Mesenchymal stem cell (in vitro differentiated cells and primary cell): ENCODE measurements around the gene STXBP2.

Experiments used
- DNase-seq: peaks from one replicate; pipeline ENCODE4 v3.0.0-alpha.2; 2013
- H2AFZ ChIP-seq: one replicate; pipeline ENCODE4 v1.6.1; 2013; ENCODE audit warnings: low read depth, mild to moderate bottlenecking, control low read depth, inconsistent platforms, low read length, moderate library complexity
- H2AK5ac ChIP-seq: 2 replicates; pipeline ENCODE4 v1.6.1; 2013; ENCODE audit warnings: low read length, moderate library complexity, mild to moderate bottlenecking, inconsistent platforms; ENCODE audit not compliant: severe bottlenecking
- H2BK120ac ChIP-seq: one replicate; pipeline ENCODE4 v1.6.1; 2013; ENCODE audit warnings: low read depth, mild to moderate bottlenecking, inconsistent platforms, low read length, moderate library complexity
- H2BK12ac ChIP-seq, 2 experiments: one replicate each; pipeline ENCODE4 v1.6.1; 2013; ENCODE audit warnings: inconsistent platforms in 2 of 2, low read length in 2 of 2, mild to moderate bottlenecking in 2 of 2, moderate library complexity in 2 of 2, control low read depth in 1 of 2
- H2BK15ac ChIP-seq: one replicate; pipeline ENCODE4 v1.6.1; 2013; ENCODE audit warnings: mild to moderate bottlenecking, low read depth, inconsistent platforms; ENCODE audit not compliant: poor library complexity, severe bottlenecking
- H2BK5ac ChIP-seq: 2 replicates; pipeline ENCODE4 v1.6.1; 2013; ENCODE audit warnings: low read depth, mild to moderate bottlenecking, low read length, control low read depth, inconsistent platforms; ENCODE audit not compliant: poor library complexity, severe bottlenecking
- H3K14ac ChIP-seq, 2 experiments: one replicate each; pipeline ENCODE4 v1.6.1; 2013; ENCODE audit warnings: inconsistent platforms in 2 of 2, low read length in 2 of 2, control low read depth in 1 of 2, mild to moderate bottlenecking in 1 of 2, moderate library complexity in 1 of 2
- H3K18ac ChIP-seq, 2 experiments: one replicate each; pipeline ENCODE4 v1.6.1; 2013; ENCODE audit warnings: inconsistent platforms in 2 of 2, low read length in 2 of 2, control low read depth in 1 of 2, low read depth in 1 of 2, mild to moderate bottlenecking in 1 of 2
- H3K23ac ChIP-seq, 2 experiments: one replicate each; pipeline ENCODE4 v1.6.1; 2013; ENCODE audit warnings: inconsistent platforms in 2 of 2, low read length in 2 of 2, mild to moderate bottlenecking in 2 of 2, moderate library complexity in 2 of 2, control low read depth in 1 of 2
- H3K27ac ChIP-seq: 2 replicates; pipeline ENCODE4 v1.5.1; 2013; ENCODE audit warnings: mild to moderate bottlenecking, moderate library complexity, low read length, control low read depth, inconsistent platforms; ENCODE audit not compliant: poor library complexity, severe bottlenecking
- H3K27me3 ChIP-seq, 2 experiments: 2 replicates each; pipeline versions ENCODE4 v1.6.1 to v1.7.0; 2013; ENCODE audit warnings: low read length in 2 of 2, mild to moderate bottlenecking in 2 of 2, moderate library complexity in 2 of 2, control low read depth in 1 of 2, inconsistent platforms in 1 of 2; ENCODE audit not compliant: control insufficient read depth in 1 of 2, insufficient read depth in 1 of 2
- H3K36me3 ChIP-seq, 2 experiments: 2 replicates each; pipeline versions ENCODE4 v1.6.1 to v1.7.0; 2013; ENCODE audit warnings: low read length in 2 of 2, control low read depth in 1 of 2, inconsistent platforms in 1 of 2, low read depth in 1 of 2, mild to moderate bottlenecking in 1 of 2; ENCODE audit not compliant: insufficient read depth in 2 of 2, control insufficient read depth in 1 of 2
- H3K4ac ChIP-seq, 2 experiments: one replicate each; pipeline ENCODE4 v1.6.1; 2013; ENCODE audit warnings: inconsistent platforms in 2 of 2, low read length in 2 of 2, mild to moderate bottlenecking in 2 of 2, moderate library complexity in 2 of 2, control low read depth in 1 of 2, low read depth in 1 of 2
- H3K4me1 ChIP-seq: 2 replicates; pipeline ENCODE4 v1.6.1; 2013; ENCODE audit warnings: low read depth, low read length, control low read depth; ENCODE audit not compliant: control insufficient read depth, insufficient read depth
- H3K4me2 ChIP-seq: 2 replicates; pipeline ENCODE4 v1.6.1; 2013; ENCODE audit warnings: low read length, mild to moderate bottlenecking, inconsistent platforms; ENCODE audit not compliant: poor library complexity, severe bottlenecking
- H3K4me3 ChIP-seq, 2 experiments: 2 replicates each; pipeline versions ENCODE4 v1.5.1 to v1.7.0; 2013; ENCODE audit warnings: low read length in 2 of 2, mild to moderate bottlenecking in 2 of 2, control low read depth in 1 of 2, low read depth in 1 of 2; ENCODE audit not compliant: insufficient read depth in 1 of 2
- H3K79me1 ChIP-seq: replicated peaks from 2 replicates; pipeline ENCODE4 v1.6.1; 2013; ENCODE audit warnings: mild to moderate bottlenecking, control low read depth, low read length, inconsistent platforms; ENCODE audit not compliant: poor library complexity, severe bottlenecking
- H3K9ac ChIP-seq: 2 replicates; pipeline ENCODE4 v1.7.0; 2013; ENCODE audit warnings: mild to moderate bottlenecking, low read length, moderate library complexity
- H3K9me3 ChIP-seq: 2 replicates; pipeline ENCODE4 v1.7.0; 2013; ENCODE audit warnings: mild to moderate bottlenecking, low read length; ENCODE audit not compliant: control insufficient read depth
- H4K8ac ChIP-seq: one replicate; pipeline ENCODE4 v1.6.1; 2013; ENCODE audit warnings: inconsistent platforms, mild to moderate bottlenecking, low read length, moderate library complexity
- H4K91ac ChIP-seq: one replicate; pipeline ENCODE4 v1.6.1; 2013; ENCODE audit warnings: mild to moderate bottlenecking, low read length, inconsistent platforms
- WGBS: methylation state at CpG from one replicate; pipeline ENCODE4 v1.1.7; 2013; ENCODE audit warnings: mixed read lengths; 5-methylcytosine and 5-hydroxymethylcytosine counted together

STXBP2 gene

DNA sequence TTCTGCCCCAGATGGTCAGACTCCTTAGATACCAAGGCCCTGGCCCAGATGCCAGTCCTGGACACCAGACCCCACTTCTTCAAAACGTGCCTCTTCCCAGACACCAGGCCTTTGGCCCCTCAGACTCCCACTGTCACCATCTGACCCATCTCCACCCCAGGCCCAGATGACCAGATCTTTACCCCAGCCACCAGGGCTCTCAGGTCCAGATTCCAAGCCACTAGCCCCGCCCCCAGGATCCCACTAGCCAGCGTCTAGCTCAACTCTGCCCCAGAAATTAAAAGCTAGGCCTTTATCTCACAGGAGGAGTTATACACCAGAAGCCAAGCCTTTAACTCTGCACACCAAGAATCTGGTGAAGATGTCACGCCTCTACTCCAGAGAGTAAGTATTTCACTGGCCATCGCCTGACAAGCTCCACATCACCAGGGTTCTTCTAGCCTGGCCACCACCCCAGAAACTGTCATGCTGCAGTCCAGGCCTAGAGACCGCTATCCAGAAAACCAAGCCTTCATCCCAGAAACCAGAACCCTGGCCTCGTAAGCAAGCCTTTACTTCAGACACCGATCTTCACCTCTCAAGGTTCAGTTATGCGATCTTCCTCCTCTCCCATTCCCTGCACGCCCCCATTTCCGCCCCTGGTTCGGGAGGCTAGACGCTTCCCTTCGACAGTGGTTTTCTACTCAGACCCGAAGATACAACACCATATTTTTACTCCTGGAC lies 8.2 kb upstream of the STXBP2 start:
- Histone ChIP-seq H3K18ac (peak overlapping the region; percentile 11 to 75), H3K4me3 (peak overlapping the region; percentile 89 to 100), H3K9ac (peak overlapping the region; percentile 99), H4K8ac (peak overlapping the region; percentile 63), H4K91ac (no peak overlapping the region), H2BK12ac (no peak overlapping the region), H2BK15ac (no peak overlapping the region), H3K4me2 (peak overlapping the region; percentile 76), H3K9me3 (no peaks in the 10 kb centered on the region), H2AK5ac (no peak overlapping the region), H3K27me3 (no peaks in the 10 kb centered on the region), H3K23ac (peak overlapping the region in 1 of 2 experiments; percentile 34), H2BK120ac (no peak overlapping the region), H2BK5ac (no peak overlapping the region), H3K79me1 (peaks cover 59% of the 10 kb centered on the region), H3K27ac (no peak overlapping the region), H3K36me3 (peaks cover 17 to 62% of the 10 kb centered on the region in 2 experiments), H3K14ac (peak overlapping the region in 1 of 2 experiments; percentile 49), H3K4me1 (peaks cover 30% of the 10 kb centered on the region), H2AFZ (peak overlapping the region; percentile 15), H3K4ac (peak overlapping the region in 1 of 2 experiments; percentile 89)
- 5% methylated on average over 15 of the region's 15 CpGs for WGBS
- peak; percentile 9 for DNase-seq

- no peak within 1 kb of the TSS for H2BK15ac ChIP-seq
- peak within 1 kb of the TSS in 1 of 2 experiments; percentile 89 for H3K4ac ChIP-seq
- peak within 1 kb of the TSS; percentile 67 to 75 for H3K18ac ChIP-seq
- peak within 1 kb of the TSS; percentile 97 for H3K4me2 ChIP-seq
- peaks cover 12 to 57% of the 10 kb centered on the region in 2 experiments for H3K36me3 ChIP-seq
- H3K4me3 ChIP-seq, result peak within 1 kb of the TSS; percentile 89 to 100
- peaks cover 57% of the 10 kb centered on the region for H3K79me1 ChIP-seq
- peak within 1 kb of the TSS in 1 of 2 experiments; percentile 49 for H3K14ac ChIP-seq
- peaks cover 30% of the 10 kb centered on the region for H3K4me1 ChIP-seq
- H3K9me3 ChIP-seq, result no peaks in the 10 kb centered on the region
- no peak within 1 kb of the TSS for H2BK12ac ChIP-seq
- H3K9ac ChIP-seq, result peak within 1 kb of the TSS; percentile 99
- H3K27me3 ChIP-seq, result no peaks in the 10 kb centered on the region
- peak within 1 kb of the TSS in 1 of 2 experiments; percentile 34 for H3K23ac ChIP-seq
- no peak within 1 kb of the TSS for H3K27ac ChIP-seq
- H2BK5ac ChIP-seq, result no peak within 1 kb of the TSS
- H4K91ac ChIP-seq, result no peak within 1 kb of the TSS
- H2AK5ac ChIP-seq, result peak within 1 kb of the TSS; percentile 84
- peak within 1 kb of the TSS; percentile 98 for H4K8ac ChIP-seq
- peak within 1 kb of the TSS; percentile 30 for H2BK120ac ChIP-seq
- DNase-seq, result peak; percentile 99
- WGBS, result under 1% methylated on average over 40 of the region's 40 CpGs
- H2AFZ ChIP-seq, result peak within 1 kb of the TSS; percentile 15
Measured at GRCh38 chr19:7629347-7630054, 7.4 kb upstream of the STXBP2 start, which contains the start of the genes PET100 and XAB2. PET100 (plus strand) TSS chr19:7629793; CDS start chr19:7629834, 41 bp downstream. XAB2 (minus strand) TSS chr19:7629545; CDS start chr19:7629527, 18 bp downstream.

GRCh38 chr19:7631577-7631976 lies 5.3 kb upstream of the STXBP2 start:
- Histone ChIP-seq H2BK15ac (no peak overlapping the region), H3K23ac (no peak overlapping the region), H3K18ac (no peak overlapping the region), H3K4ac (no peak overlapping the region), H2BK12ac (no peak overlapping the region), H3K9me3 (no peaks in the 10 kb centered on the region), H3K4me1 (peaks cover 33% of the 10 kb centered on the region), H4K8ac (no peak overlapping the region), H3K4me2 (no peak overlapping the region), H2AK5ac (no peak overlapping the region), H4K91ac (no peak overlapping the region), H3K9ac (no peak overlapping the region), H2BK120ac (no peak overlapping the region), H2BK5ac (no peak overlapping the region), H3K36me3 (peaks cover 9 to 36% of the 10 kb centered on the region in 2 experiments), H3K14ac (no peak overlapping the region), H3K27me3 (peaks cover 0 to 20% of the 10 kb centered on the region in 2 experiments), H3K27ac (no peak overlapping the region), H3K79me1 (peaks cover 42% of the 10 kb centered on the region), H3K4me3 (no peak overlapping the region), H2AFZ (no peak overlapping the region)
- WGBS, result 90% methylated on average over 11 of the region's 12 CpGs
- no peak for DNase-seq
